Activated CD8-positive, alpha-beta memory T cell treated with anti-CD3 and anti-CD28 coated beads for 36 hours (primary cell): ENCODE results near the gene MKKS. TPM values are rescaled to one million over a fixed set of nuclear protein-coding genes. Genes with fewer than 3 reads are reported as not detected.

Experiments
- CTCF ChIA-PET: fragments of 350-600 bp; sonication (Branson Sonifier 250); formaldehyde crosslinking; loops from one replicate; lab custom pipeline; 2021; ENCODE audit warnings: antibody characterized with exemption; lab: Charles Lee
- POLR2A ChIA-PET: fragments of 350-600 bp; sonication (Branson Sonifier 250); formaldehyde crosslinking; loops from one replicate; lab custom pipeline; 2021; ENCODE audit warnings: antibody characterized with exemption; lab: Charles Lee
- total RNA-seq, 2 experiments: library from RNA; stranded (reverse); gene quantifications; one replicate each; pipeline ENCODE4 v1.2.3, GENCODE V29; 2021

MKKS gene
- total RNA-seq, 2 experiments from 2014 or later: 6.5 to 6.6 TPM

DNA sequence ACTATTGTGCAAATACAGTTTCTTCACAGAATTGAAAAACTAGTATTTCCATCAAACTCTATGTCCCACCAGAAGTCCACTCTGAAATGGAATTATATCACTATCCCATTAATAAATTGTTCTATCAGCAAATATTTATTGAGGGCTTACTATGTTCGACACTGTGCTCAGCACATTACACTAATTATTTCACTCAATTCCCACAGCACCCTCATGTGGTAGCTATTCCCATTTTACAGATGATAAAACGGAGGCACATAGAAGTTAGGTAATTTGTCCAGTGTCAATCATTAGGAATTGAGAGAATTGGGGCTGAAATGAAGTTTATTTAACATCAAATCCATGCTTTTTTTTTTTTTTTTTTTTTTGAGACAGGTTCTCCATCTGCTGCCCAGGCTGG is 52.5 kb downstream of the MKKS start:
- POLR2A ChIA-PET: no interaction called here
- CTCF ChIA-PET: interaction anchor here (1.5 kb wide), 1 partner anchor 405 kb away, joined by 4 read pairs; no protein-coding TSS in a partner anchor

DNA sequence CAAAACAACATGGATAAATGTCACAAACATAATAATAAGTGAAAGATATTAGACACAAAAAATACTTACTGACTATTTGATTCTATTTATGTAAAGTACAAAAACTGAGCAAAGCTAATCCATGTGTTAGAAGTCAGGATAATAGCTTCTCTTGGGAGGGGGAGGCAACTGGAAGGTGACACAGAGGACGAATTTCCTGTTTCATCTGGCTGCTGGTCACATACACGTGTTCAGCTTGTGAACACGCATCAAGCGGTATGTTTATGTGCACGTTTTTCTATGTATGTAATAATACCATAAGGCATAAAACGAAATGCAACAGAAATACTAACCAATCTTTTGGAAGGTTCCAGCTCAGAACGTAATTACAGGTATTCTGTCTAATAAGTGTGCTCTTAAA is 54.3 kb downstream of the MKKS start:
- ChIA-PET CTCF (no interaction called here), POLR2A (no interaction called here)

DNA sequence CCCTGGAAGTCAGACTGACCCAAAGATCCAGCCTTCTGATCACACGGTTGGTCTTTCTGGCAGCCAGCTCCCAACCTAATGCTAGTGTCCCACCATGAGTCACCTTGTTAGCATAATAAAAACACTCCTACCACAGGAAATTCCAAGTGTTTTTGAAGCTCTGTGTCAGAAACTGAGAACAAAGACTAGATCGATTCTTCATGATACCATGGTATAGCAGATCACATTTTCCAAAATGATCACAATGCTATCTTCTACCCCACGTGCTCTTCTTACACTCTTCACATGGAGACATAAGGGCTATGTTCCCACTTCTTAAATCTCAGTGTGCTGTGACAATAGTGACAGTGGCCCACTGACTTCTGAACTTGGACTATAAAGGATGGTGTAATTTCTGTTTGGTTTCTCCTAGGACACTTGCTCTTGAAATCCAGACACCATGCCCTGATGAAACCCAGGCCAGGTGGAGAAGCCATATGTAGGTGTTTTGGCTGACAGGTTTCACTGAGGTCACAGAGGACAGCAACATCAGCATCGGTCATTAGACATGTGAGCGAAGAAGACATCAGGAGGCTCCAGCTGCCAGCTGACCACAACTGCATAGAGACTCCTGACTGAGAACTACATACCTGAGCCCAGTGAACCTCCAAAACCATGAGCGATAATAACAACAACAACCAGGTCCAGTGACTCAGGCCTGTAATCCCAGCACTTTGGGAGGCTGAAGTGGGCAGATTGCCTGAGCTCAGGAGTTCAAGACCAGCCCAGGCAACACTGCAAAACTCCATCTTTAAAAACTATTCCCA is 57.5 kb downstream of the MKKS start:
- ChIA-PET CTCF (no interaction called here), POLR2A (no interaction called here)

DNA sequence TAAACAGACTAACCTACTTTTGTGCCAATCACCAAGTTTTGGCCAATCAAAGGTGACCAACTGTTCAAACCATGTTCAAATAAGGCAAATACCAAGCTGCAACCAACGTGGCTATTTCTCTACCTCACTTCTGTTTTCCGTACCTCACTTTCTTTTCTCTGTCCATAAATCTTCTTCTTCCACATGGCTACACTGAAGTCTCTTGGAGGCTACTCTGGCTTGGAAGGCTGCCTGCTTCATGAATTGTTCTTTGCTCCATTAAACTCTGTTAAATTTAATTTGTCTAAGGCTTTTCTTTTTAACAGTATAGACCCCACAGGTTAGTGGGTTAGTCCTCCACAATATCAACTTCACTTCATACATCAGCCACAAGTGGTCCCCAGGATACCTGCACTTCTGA is 58.8 kb downstream of the MKKS start:
- ChIA-PET POLR2A (no interaction called here), CTCF (interaction anchor here (0.7 kb wide), 1 partner anchor 59 kb away, joined by 3 read pairs; no protein-coding TSS in a partner anchor)

DNA sequence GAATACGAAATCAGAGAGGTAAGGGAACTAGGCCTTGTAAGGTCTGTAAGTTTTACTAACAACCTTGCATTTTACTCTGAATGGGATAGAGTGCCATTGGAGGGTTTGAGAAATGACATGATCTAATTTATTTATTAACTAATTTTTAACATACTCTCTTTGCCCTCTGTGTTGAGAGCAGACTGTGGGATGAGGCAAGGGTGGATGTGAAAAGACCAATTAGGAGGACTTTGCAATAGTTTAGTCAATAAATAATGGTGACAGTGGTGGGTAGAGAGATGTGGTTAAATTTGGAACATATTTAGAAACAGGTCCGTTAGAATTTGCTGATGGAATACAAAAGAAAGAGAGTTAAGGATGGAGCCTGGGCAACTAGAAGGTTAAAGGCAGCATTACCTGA is 60.0 kb downstream of the MKKS start:
- ChIA-PET POLR2A (no interaction called here), CTCF (no interaction called here)

DNA sequence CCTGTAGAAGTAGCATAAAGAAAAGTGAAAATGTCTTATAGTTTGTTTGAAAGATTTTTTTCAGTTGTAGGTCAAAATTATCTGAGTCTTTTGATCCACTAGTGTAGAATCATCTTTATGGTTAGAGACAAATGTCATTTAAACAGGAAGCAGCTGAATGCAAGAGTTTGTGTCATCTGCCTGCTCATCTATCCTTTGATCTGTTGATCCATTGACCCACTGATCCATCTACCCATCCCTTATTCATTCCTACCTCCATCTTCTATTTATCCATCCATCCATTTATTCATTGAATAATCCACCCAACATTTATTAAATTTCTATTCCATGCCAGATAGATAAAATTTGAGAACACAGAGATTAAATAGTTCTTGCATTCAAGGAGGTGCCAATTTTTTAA is 62.6 kb downstream of the MKKS start:
- POLR2A ChIA-PET: no interaction called here
- CTCF ChIA-PET: no interaction called here

DNA sequence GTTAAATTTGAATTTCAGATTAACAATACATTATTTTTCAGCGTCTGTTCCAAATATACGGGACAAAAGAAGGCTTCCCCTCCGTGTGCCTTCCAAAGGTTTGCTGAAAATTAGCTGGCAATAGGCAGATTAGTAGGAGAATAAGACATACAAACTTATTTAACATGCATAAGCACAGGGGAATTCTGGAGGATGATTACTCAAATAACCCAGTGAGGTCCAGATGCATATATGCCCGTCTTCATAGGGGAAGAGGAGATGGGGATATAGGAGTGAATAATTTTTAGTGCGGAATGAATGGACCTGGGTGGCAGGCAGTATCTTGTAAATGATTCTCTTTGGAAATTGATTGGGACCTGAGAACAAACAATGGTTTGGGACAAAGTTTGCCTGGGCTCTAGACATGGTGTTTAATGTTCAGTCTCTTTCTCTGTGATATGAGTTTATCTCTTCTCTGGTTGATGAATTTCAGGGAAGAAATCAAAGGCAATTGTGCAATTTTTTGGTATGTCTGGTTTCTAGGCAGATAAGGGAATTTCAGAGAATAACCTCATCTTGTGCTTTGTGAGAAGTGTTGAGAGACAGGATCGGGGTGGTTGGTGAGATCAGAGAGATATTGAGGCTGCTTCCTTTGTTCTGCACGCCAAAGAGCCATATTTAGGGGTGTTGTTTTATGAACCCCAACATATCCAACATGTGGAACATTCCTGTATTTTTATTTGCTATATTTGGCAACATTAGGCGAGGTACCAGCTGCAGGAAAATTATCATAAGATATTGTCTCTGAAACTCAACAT is 63.7 kb downstream of the MKKS start:
- CTCF ChIA-PET: no interaction called here
- POLR2A ChIA-PET: no interaction called here

DNA sequence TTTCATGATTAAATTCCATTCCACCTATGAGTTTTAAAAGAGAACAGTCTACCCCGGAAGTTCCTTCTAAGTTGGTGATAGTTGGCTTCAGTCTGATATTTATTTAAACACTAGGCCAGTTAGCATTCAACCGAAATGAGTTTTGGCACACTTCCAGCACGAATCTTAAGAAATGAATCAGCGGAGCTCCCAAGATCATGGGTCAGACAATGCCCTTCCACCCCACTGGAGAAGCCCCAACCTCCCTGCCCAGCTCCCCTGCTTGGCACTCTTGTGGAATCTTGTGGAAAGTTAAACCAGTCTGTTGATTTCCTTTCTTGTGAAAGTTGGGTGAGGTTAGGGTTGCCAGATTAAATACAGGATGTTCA is 64.3 kb downstream of the MKKS start:
- ChIA-PET POLR2A (no interaction called here), CTCF (no interaction called here)

DNA sequence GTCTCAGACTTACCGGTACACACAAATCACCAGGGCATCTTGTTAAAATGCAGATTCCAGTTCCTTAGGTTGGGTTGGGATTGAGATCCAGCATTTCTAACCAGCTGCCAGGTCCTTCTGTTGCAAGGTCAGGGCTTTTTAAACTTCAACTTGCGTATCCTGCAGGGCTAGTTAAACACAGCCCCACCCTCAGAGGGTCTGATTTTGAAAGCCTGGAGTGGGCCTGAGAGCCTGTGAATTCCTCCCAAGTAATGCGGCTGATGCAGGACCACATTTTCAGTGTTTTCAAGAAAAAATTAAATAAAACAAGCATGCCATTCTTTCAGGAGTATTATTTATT is 65.3 kb downstream of the MKKS start:
- POLR2A ChIA-PET: no interaction called here
- CTCF ChIA-PET: no interaction called here

DNA sequence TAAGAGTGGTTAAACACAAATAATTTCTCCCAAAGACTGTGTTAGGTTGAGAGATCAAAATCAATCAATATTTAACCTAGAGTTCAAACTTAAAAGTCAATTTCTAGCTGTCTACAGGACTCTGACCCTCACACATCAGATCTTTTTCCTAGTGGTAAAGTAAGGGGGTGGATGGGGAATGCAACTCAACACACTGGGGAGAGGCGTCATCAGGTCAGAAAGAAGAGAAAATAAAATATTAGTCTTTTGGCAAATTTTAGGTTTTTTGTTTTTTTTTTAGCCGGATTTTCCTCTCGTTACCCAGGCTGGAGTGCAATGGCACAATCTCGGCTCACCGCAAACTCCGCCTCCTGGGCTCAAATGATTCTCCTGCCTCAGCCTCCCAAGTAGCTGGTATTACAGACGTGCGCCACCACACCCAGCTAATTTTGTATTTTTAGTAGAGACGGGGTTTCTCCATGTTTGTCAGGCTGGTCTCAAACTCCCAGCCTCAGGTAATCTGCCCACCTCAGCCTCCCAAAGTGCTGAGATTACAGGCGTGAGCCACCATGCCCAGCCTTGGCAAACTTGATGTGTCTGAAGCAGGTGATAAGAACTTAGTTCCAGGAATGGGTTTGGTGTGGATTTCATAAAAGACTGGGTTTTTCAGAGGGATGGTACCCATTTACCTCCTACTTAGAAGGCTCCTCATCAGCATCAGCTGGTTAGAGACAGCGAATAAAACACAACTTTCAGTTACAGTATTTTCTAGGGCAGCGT is 65.9 kb downstream of the MKKS start:
- CTCF ChIA-PET: no interaction called here
- POLR2A ChIA-PET: no interaction called here

DNA sequence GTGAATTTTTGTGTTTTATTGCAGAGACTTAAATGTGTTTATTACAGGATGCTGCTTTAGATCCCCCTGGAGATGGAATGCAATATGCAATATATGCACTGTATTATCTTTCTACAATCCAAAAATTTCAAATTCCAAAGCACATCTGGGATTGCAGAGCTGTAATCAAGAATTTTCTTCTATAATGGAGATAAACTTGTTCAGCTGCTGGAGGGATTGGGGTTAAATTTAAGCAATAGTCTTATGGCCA is 66.4 kb downstream of the MKKS start:
- ChIA-PET POLR2A (no interaction called here), CTCF (no interaction called here)

DNA sequence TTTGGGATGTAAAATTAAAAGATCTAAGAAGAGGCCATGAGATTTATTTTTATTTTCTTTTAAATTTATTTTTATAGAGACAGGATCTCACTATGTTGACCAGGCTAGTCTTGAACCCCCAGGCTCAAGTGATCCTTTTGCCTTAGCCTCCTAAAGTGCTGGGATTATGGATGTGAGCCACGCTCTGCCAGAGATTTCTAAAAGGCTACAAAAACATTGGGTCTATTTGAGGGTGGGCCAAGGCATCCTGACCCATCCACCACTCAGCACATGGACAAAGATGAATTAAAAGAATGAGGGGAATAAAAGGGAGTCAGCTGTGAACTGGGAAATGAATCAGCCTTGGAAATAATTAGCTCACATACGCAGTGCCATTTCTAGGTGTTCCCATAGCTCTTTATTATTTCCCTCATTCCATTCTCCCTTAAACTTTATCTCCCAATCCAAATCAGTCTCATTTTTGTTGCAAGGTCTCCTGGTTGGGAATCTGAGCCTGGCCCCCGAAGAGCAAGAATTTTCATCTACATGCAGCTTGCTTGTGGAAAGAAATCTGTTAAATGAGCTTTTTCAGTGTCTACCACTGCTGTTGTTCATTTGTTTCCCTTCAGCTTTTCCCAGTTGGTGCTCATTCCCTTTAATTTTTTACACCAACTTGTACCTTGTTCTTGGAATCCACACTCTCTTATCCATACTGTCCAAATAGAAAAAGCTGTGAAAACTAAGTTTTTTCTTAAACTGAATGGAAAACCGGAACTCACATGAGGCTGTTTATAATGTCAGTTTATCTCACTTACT is 66.9 kb downstream of the MKKS start:
- ChIA-PET POLR2A (no interaction called here), CTCF (no interaction called here)

DNA sequence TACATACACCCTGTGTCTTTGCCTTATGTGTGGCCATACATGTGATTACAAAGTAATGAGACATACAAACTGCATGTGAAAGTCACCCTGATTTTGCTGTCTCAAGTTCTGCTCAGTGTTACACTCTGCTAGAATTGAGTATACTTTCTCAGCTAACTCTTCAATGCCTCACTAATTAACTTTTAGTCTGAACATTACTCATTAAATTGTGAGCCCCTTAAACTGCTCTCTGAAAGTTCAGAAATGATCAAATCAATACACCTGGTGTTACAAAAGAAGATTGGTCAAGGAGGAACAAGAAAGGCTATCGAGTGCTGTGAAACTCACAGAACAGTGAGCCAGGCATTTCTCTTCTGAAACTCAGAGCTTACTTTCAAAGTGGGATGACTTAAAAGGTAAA is 71.3 kb downstream of the MKKS start:
- ChIA-PET POLR2A (no interaction called here), CTCF (no interaction called here)

DNA sequence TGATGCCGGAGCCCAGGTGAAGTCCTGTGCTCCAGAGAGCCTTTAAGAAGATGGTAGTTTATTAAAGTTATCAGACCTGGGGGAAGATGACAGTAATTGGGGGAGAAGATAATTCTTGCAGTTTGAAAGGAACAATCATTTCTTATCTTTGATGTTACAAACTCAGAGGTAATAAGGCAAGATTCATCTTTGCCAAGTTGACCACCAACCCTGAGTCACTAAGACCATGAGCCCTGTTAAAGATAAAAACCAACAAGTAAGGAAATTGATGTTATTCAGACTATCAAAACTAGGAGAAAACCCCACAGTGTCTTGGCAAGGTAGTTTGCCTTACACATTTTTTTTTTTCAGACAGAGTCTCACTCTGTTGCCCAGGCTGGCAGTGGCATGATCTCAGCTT is 73.1 kb downstream of the MKKS start:
- ChIA-PET CTCF (no interaction called here), POLR2A (no interaction called here)

DNA sequence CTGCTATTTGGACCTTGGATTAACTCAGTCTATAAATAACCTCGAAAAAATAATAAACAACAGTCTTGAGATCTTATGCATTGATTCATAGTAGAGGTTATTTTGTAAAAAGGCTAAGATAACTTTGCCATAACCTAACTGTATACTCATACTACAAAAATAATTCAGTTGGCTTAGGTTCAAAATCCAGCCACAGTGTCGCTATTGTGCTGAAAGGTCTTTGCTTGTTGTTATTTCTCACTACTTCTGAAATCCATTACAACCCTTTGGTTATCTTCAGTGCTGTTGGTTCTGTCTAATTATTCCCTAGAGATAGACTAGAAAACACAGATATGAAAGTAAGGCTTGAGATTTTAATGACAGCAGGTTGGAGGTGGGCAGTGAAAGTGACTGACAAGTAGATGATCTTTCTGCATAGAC is 74.4 kb downstream of the MKKS start:
- ChIA-PET CTCF (no interaction called here), POLR2A (no interaction called here)

DNA sequence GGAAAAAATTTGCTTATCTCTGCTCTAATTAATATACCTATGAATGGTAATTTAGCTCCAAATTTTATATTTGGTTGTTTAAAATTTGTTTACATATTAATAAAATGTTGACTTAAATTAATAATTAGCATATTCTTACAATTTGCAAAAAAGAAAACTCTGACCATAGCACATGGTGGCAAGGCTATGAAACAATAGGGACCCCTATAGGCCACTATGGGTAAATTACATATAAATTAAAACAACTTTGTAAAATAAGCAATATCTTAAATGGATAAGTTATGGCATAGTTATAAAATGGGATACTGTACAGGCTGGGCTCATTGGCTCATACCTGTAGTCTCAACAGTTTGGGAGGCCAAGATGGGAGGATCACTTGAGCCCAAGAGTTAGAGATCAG is 76.0 kb downstream of the MKKS start:
- ChIA-PET CTCF (interaction anchor here (0.6 to 1.5 kb wide), 4 partner anchors 11 to 137 kb away, joined by 3 to 4 read pairs (median 4); no protein-coding TSS in a partner anchor), POLR2A (interaction anchor here (0.6 kb wide), 1 partner anchor 41 kb away, joined by 6 read pairs; no protein-coding TSS in a partner anchor)

DNA sequence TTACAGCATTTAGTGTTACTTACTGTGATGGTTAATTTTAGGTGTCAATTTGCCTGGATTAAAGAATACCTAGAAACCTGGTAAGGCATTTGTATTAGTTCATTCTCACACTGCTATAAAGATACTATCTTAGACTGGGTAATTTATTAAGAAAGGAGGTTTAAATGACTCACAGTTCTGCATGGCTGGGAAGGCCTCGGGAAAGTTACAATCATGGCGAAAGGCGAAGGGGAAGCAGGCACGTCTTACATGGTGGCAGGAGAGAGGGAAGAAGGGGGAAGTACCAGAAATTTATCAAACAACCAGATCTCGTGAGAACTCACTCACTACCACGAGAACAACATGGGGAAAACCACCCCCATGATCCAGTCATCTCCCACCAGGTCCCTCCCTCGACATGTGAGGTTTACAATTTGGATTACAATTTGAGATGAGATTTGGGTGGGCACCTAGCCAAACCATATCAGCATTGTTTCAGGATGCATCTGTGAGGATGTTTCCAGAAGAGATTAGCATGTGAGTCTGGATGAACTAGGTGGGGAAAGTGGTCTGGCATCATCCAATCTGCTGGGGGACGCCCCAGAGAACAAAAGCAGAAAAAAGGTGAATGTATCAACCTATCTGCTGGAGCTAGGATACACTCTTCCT is 76.8 kb downstream of the MKKS start:
- ChIA-PET CTCF (interaction anchor here (0.8 to 1.5 kb wide), 2 partner anchors 10 to 26 kb away, joined by 3 to 4 read pairs; no protein-coding TSS in a partner anchor), POLR2A (no interaction called here)

DNA sequence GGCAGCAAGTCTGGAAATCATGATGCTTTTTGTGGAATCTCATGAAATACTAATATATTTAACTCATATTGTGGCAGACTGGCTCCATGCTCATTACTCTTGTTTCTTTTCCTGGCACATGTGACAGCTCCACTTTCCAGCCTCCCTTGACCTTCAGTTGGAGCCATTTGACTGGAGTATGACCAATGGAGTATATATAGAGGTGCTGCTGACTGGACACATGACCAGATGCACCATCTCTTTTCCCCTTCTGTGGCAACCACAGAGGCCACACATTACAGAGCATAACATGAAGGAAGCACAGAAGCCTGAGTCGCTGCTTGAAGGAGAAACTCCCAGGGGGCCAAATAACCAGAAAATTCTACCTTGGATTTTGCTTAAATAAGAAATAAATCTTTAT is 77.4 kb downstream of the MKKS start:
- POLR2A ChIA-PET: no interaction called here
- CTCF ChIA-PET: no interaction called here
